ELR (cell line): ENCODE results near the gene TCEANC2.

Source experiments
- DNase-seq: peaks from one replicate; pipeline ENCODE4 v3.0.0-alpha.2; 2015; ENCODE audit warnings: low read depth

Gene TCEANC2

DNA sequence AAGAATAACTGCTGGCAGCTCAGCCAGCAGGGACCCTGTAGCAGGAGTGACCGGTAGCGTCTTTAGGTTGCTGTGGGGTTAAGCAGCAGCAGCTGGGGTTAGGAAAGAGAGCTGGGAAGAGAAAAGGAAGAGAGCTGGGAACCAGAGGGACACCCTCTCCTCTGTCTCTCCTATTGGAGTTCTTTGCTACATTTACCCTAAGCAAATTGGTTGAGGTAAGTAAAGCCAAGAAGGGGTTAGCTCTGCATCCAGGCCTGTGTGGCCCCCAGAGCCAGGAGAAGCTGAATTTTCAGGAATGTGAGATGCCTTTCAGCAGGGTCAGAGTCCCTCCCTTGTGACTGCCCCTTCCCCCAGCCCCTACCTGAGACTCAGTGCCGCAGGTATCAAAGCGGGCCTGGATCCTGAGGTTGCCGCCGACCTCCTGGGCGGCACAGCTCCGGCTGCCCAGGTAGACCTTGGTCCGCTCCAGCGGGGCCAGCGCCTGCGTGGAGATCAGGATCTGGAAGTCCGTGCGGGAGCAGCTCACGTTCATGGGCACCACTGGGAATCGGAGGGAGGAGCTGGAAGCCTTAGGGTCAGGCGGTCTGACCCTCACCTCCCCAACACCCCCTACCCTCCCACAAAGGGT is 83.0 kb downstream of the TCEANC2 start:
- DNase-seq, result no peak

- no peak for DNase-seq
Observed at GRCh38 chr1:54136963-54137533, 83.6 kb downstream of the TCEANC2 start.

DNA sequence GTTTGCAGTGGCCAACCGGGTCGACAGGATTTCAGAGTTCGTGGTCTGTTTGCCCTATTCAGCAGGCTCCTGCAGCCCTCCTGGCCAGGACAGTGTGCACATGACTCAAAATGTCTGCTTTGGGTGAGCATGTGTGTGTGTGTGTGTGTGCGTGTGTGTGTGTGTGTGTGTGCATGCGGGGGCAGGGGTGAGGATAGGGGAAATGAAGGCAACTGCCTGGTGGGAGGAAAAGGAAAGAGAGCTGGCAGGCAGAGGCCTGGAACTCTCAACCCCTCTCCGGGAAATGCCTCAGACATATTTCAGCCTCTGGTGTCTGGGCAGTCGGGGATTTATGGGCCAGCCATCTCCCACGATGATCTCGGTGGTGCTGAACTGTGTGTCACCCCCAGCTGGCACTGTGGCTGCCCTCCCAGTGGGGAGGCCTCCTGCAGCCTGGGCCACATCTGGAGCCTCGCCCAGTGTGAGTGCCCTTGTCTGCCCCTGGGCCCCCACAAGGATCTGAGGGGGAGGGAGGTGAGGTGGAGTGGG is 84.2 kb downstream of the TCEANC2 start:
- DNase-seq, result no peak

DNA sequence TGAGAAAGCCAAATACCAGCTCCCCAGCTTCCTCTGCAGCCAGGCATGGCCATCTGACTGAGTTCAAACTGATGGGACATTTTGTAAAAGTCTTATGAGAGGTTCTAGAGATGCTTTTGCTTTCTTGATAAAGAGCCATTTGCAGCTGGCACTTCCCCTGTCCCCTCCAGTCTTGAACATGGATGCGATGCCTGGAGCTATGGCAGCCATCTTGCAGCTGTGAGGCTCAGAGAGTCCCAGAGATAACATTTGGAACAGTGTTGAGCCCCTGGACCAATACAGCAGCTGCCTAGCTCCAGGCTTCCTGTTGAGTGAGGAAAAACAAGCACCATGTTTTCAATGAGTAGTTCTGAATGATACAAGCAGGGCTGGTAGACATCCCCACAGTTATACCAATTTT is 85.6 kb downstream of the TCEANC2 start:
- no peak for DNase-seq

GRCh38 chr1:54139711-54140110 is 86.3 kb downstream of the TCEANC2 start:
- DNase-seq, result no peak

DNA sequence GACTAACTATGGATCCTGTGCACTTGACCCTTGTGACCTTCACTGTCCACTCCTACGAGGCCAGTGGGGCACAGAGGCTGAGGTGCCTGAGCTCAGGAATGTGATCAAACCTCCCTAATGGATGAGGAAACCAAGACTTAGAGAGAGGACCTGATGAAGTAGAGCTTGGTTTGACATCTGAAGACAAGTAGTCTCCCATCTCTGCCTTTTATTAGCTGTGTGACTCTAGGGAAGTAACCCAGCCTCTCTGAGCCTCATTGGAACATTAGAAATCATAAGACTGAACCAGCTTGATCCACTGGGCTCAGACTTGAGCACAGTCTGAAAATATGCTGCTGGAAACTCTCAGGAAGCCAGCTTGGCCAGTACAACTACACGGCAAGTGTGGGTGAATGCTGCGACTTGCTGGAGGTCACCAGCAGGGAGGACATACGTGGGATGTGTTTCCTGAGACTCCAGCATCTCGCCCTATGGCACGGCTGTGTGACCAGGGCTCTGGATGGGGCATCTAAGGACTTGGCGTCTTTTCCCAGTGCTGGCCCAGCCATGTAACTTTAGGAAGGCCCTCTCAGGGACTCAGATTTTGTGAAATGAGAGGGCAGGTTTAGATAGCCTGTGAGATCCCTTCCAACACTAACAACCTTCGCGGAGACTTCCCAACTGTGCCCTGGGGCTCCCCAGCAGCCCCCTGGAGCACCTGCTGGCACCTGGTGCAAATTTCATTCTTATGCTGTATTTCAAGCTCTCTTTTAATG is 88.9 kb downstream of the TCEANC2 start:
- DNase-seq, result no peak

DNA sequence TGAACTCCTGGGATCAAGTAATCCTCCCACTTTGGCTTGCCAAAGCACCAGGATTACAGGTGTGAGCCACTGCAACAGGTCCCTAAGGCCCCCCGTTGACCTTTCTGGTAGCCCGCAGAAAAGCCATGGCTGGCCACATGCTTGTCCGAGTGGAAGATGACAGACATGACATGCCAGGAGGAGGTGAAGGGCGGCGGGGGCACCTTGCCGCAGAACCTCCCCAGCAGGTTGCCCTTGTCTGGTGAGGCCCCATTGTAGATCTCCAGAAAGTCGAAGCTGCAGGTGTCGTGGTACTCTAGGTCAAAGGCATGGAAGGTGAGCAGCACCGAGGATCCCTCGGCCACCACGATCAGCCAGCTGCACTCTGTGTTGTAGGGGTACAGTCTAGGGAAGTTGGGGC is 91.0 kb downstream of the TCEANC2 start:
- no peak for DNase-seq

DNA sequence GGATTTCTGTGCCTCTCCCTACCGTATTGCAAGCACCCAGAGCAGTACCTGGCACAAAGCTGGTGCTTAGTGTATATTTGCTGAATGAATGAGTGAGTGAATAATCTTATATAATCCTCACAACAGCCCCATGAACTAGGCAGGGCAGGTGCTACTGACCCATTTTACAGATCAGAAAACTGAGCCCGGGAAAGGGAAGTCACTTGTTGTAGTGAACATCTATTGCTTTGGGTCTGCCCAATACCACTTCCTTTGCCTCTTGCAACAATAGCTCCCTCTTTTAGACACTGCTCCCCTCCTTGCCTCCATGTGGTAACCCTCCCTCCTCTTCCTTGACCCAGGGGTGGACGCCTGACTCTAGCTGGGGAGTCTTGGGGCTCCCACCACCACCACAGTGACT is 96.3 kb downstream of the TCEANC2 start:
- DNase-seq, result no peak

DNA sequence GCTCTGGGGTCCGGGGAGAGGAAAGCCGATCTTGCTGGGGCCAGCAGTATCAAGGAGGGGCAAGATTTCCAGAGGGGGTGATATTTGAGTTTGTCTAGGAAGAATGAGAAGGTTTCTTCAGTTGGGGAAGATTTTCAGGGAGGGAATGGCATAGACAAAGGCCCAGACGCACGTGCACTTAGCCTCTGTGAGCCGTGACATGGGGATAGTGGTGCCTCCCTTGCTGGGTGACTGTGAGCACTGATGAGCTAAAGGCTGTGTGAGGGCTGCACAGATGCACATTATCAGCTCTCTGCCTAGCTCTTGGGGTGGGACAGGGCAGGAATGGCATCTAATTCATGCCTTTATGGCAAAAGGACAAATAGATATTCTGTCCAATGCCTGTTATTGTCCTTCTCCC is 97.6 kb downstream of the TCEANC2 start:
- DNase-seq, result no peak

GRCh38 chr1:54152696-54153095 is 99.3 kb downstream of the TCEANC2 start, which contains the start of gene CDCP2:
CDCP2 (minus strand) TSS chr1:54153000; CDS start chr1:54152922, 78 bp downstream.
- DNase-seq, result no peak

DNA sequence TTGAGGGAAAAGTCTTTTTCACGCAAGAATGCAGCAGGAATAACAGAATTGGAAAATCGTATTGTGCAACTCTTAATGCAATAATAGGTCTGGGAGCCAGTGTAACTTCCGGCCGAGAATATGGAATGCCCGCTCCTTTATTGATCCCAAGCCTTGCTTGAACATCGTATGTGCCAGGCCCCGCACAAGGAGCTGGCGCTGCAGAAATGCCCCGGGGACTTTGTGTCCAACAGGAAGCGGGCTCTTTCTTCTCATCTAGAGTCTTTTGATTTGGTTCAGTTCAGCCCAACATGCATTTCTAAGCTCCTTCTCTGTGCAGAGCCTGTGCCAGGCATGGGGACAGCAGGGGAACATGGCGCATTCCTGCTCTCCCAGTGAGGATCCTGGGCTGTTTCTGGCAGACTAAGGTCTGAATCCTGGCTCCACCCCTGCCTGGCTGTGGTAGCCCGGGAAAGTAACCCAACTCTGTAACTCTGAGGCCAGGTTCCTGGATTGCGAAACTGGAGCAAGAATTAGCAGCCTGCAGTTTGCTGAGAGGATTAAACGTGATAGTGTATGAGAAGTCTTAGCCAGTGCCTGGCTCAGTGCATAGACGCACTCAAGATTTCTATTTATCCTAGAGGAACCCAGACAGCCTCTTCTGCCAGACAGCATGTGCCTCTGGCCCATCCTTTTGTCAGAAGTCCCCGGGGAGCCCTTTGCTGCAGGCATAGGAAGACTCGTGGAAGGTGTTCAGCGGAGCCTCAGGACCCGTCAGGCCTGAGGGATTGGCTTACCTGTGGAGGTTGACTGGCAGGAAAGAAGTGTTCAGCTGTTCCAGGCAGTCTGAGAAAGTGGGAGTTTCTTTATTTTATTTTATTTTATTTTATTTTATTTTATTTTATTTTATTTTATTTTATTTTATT is 100.4 kb downstream of the TCEANC2 start:
- peak; percentile 29 for DNase-seq
